ENCODE measurements around the gene LIN7C. TPM values are rescaled to one million over a fixed set of nuclear protein-coding genes. Genes with fewer than 3 reads are reported as not detected.
"Not testable (repeated sequence)": the region's sequence is repeated elsewhere in the genome, so short reads cannot be mapped to it uniquely, and the experiment has no call there.

LIN7C gene, protein sequence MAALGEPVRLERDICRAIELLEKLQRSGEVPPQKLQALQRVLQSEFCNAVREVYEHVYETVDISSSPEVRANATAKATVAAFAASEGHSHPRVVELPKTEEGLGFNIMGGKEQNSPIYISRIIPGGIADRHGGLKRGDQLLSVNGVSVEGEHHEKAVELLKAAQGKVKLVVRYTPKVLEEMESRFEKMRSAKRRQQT
- 34.1 TPM for total RNA-seq

DNA sequence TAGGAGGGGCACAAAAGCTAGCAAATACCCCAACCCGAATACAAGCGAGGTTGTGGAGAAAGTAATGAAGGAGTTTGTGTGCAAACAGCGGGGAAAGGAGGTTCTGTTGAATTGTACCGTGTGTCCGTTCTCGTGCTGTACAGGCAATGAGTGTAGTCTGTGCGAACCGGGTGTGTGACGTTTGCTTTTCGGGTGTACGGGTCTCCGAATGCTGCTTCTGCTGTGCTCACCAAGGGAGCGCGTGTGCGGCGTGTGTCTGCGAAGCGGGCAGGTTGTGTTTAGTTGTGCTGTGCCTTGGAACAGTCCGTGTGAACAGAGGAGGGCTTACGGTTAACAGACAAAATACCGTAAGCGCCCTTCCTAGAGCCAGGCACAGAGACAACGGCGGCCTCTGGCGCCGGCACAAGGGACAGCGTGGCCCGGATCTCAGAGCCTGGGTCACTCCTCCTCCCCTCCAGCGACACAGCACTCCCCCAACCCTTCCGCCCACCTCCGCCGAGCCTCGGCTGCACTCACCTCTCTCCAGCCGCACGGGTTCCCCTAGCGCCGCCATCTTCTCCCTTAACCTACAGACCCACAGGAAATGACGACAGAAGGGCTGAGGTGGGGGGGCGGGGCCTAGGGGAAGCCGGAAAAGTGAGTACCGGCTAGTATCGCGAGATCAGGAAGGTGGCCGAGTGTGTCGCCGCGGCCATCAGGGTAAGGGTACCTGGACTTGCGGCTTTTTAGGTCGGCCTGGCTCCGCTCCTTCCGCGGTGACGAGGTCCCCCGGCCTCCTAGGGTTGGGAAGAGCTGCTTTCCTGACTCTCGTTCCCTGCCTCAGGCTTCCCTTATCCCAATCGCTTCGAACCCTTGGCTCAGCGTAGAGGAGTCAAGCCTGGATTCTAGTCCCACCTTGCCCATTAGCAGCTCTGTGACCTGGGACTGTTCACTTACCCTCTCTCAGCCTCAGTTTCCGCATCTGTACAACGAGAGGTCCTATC is at the start of gene LIN7C:
Gene LIN7C, minus strand, starts transcription at position 570 of the 983 bp plus-strand sequence. Its CDS starts 17 bp downstream, at position 553.
- DNase-seq (ENCODE audit: low spot score), result peak; percentile 98

DNA sequence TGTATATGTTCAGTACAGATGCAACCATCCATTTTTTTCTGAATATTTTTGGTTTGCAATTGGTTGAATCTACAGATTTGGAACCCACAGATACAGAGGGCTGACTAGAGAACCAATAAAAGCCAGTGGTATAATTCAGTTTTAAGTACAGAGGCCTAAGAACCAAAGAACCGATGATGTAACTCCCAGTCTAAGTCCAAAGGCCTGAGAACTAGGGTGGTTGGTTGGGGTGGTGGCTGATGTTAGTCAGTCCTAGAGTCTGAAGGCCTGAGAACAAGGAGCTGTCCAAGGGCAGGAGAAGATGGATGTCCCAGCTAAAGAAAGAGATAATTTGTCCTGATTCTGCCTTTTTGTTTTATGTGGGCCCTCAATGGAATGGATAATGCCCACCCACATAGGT is 48.7 kb upstream of the LIN7C start:
- DNase-seq (ENCODE audit: low spot score), result no peak

- DNase-seq (ENCODE audit: low spot score), result no peak
Observed at GRCh38 chr11:27553186-27553585, 46.6 kb upstream of the LIN7C start.

- no peak for DNase-seq (ENCODE audit: low spot score)
Observed at GRCh38 chr11:27552341-27552740, 45.8 kb upstream of the LIN7C start.

DNA sequence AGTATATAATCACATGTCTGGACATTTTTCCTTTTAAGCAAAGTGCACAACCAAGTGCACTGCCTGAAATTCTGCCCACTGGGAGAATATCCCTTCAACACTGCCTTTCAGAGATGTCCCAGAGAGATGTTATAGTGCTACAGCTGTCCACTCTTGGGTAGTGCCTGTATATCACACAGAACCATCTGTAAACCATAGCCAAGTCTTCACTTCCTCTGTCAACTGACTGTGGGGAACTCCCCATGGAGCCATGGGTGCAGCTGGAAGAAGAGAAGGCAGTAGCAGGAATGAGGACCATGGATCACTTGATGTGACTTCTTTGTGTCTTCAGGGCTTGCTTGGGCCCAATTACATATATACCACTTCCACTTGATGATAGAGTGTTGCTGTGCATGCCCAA is 44.6 kb upstream of the LIN7C start:
- no peak for DNase-seq (ENCODE audit: low spot score)

DNA sequence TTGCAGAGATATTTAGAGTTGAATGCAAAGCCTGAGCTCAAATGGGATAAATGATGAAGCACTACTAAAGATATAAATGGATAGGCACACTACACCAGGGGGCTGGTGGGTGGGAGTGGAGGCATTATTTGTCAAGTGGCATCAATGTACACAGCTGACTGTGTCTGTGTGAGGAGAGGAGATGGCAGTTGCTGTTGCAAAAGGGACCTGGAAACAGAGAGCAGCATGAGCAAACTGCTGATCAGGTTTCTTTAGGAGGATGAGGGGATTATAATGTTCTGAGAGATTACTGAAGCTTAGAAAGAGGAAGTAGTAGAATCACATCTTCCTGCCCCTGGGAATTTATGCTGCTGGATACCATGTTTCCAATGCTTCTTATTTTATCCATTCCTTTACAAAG is 39.4 kb upstream of the LIN7C start:
- no peak for DNase-seq (ENCODE audit: low spot score)

DNA sequence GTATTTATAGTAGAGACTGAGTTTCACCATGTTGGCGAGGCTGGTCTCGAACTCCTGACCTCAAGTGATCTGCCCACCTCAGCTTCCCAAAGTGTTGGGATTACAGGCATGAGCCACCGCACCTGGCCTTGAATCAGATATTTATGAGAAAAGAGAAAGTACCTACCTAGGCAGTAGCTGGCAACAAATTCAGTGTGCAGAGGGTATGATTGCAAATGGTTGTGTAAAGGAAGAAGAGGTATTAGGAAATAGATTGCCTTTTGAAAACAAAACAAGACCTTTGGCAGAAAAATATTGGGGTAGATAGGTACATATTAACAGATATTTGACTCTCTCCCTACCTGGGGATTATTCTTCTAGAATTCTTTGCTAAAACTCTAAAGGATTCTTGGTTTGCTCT is 38.5 kb upstream of the LIN7C start:
- no peak for DNase-seq (ENCODE audit: low spot score)

DNA sequence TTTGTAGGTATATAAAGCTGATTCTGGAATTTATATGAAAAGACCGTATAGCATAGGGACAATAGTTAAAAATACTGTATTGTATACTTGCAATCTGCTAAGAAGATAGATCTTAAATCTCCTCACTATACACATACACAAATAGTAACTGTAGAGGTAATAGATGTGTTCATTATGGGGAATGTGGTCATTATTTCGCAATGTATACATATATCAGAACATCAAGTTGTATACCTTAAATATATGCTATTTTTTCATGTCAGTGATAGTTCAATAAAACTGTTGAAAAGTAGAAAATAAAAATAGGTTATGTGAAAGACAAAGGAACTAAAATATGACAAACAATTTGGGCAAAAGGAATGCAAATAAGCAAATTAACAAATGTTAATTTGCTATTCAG is 35.2 kb upstream of the LIN7C start:
- no peak for DNase-seq (ENCODE audit: low spot score)

GRCh38 chr11:27540051-27540450 is 33.5 kb upstream of the LIN7C start:
- no peak for DNase-seq (ENCODE audit: low spot score)

- DNase-seq (ENCODE audit: low spot score), result no peak
Observed at GRCh38 chr11:27535103-27535502, 28.5 kb upstream of the LIN7C start.

GRCh38 chr11:27532652-27533325 is 26.2 kb upstream of the LIN7C start:
- DNase-seq (ENCODE audit: low spot score), result no peak

- DNase-seq (ENCODE audit: low spot score), result no peak
Observed at GRCh38 chr11:27528712-27529111, 22.1 kb upstream of the LIN7C start.

GRCh38 chr11:27526535-27526934 is 20.0 kb upstream of the LIN7C start:
- DNase-seq (ENCODE audit: low spot score), result no peak

DNA sequence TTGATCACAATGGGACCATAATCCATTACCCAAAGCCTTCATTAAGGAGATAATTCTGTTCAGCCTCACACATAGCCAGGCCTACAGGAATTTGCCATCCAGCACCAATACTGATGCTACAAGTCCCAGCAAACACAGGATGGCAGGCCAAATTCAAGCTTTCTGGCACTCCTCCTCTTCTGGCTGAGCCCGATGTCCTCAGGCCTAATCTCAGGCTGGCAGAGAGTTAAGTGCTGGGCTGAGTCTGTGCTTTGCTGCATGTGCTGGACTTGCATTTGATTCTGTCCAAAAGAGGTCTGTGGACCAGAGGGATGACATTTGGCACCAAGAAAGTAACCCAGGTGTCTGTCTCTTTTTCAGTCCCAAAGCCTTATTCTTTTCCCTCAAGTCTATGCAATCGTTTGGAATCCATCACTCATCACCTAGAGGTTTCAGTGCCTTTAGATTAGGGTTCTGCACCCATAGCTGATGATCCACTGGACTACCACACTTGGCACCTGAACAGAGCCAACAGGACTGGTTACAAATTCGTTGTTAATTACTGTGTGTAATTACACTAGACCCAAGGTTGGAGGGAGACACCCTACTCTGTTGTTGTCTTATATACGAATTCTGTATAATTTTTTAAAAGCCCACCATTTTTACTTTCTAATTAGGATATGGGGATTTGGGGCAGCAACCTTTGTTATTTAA is 19.4 kb upstream of the LIN7C start:
- DNase-seq (ENCODE audit: low spot score), result no peak

GRCh38 chr11:27524155-27524554 is 17.6 kb upstream of the LIN7C start:
- DNase-seq (ENCODE audit: low spot score), result no peak

GRCh38 chr11:27520226-27520625 is 13.7 kb upstream of the LIN7C start:
- no peak for DNase-seq (ENCODE audit: low spot score)

DNA sequence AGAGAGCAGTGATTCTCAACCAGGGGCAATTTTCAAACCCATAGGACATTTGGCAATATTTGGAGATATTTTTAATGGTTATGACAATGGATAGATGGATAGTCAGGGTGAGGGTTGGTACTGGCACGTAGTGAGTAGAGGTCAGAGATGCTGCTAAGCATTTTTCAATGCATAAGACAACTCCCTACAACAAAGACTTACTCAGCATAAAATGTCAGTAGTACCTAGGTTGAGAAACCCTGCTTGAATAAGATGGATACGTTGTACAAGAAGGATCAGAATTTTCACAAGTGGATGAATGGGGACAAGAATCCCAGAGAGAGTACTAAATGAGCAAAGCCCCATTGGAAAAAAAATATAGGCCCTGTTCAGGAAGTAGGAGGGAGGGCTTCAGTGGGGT is 11.9 kb upstream of the LIN7C start:
- no peak for DNase-seq (ENCODE audit: low spot score)

GRCh38 chr11:27517490-27517889 is 10.9 kb upstream of the LIN7C start:
- DNase-seq (ENCODE audit: low spot score), result not testable (repeated sequence)

DNA sequence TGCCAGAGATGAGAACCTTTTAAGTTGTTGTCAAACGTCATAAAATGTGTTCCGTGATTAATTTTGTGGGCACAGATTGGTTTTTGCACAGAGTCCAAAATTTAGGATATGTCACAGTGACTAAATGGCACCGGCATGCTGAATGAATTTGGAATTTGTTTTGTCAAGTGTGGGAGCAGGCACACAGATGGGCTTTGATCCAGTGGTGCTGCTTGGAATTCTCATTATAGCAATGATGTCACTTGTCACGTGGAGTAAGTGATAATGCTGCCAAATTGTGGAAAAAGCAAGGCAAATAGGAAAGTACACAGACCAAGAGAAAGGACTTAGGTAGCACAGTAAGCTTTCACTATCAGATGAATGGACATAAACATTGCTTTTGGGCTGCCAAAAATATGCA is 8.0 kb upstream of the LIN7C start:
- DNase-seq (ENCODE audit: low spot score), result no peak

DNA sequence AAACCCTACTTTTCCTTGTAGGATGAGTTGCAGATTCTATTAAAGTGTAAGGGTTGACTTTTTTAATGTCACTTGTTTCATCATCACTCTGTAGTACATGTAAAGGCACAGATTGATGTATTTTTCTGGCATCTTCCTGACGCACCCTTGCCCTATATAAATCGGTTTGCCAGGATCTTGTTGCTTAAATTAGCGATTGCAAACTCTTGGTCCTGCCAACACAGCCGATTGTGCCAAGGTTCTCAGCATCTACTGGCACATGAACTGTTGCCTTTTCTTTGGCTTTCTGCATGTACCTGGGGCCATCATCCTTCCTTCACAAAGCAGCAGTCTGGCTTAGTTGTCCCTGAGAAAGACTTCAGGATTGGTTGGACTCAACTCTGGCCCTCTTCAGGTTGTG is 7.5 kb upstream of the LIN7C start:
- DNase-seq (ENCODE audit: low spot score), result no peak

GRCh38 chr11:27513389-27513788 is 6.8 kb upstream of the LIN7C start:
- DNase-seq (ENCODE audit: low spot score), result no peak

DNA sequence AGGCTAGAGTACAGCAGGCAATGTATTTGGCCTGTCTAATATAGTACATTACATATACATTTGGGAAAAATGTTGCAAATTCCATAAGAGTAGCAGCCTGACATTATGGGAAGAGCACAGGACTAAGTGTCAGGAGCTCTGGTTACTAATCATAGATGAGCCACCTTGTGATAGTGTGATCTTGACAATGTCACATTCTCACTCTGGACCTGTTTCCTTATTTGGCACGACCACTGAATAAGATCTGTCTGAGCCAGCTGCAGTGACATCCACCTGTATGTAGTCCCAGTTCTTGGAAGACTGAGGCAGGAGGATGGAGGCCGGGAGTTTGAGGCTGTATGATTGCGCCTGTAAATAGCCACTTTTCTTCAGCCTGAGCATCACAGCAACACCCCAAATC is 5.7 kb upstream of the LIN7C start:
- DNase-seq (ENCODE audit: low spot score), result no peak
